ENCODE results near the gene NRDC. TPM values are rescaled to one million over a fixed set of nuclear protein-coding genes. Genes with fewer than 3 reads are reported as not detected.

NRDC gene
- total and polyA plus RNA-seq, 9 of the 15 experiments (the other 6 are each of a cell fraction or from before 2014, with no cell fraction given): 102 to 371 (median 201) TPM

DNA sequence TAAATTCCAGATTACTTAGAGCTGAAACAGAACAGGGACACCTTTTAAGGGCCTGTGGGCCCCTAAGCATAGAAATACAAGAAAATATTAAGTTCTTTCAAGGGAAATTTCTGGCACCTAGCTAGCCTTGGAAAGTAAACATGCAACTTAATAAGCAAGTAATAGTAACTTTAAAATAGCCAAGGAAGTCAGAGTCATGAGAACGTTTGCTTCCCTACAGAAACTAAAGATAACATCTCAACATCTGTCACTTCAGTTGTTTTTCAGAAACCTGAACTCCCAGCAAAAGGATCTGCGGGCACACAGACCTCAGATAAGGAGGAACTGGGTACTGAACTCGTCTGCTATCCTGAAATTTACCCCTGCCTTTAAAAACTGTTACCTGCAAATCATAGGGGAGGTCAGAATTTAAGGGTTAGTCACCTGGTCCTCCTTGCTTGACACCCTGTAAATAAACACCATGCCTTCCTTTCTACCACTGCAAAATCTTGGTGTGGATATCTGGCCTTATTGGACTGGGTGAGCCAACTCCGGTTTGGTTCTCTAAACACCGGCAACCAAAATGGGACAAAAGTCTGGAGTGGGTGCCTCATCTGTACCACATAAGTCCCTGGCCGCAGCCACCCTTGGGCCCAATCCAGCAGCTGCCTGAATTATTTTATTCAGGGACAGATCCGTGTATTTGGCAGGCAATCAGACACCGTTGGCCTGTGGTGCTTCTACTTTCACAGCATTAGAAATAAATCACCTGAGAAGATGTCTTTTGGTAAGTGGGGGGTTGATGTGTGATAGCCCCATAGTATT, 27.9 kb downstream of the NRDC start (continued):
- peak; percentile 89 for TF ChIP-seq MEIS2 (IDR thresholded peaks at IDR 0.05; ENCODE audit: partially characterized antibody)
- TF ChIP-seq NFXL1 (CRISPR knock-in tag; IDR thresholded peaks at IDR 0.05): no peak
- TF ChIP-seq YY1 (IDR thresholded peaks at IDR 0.05; ENCODE audit: borderline replicate concordance in 1 of 3, control insufficient read depth in 1 of 3, extremely low read depth in 1 of 3, insufficient read depth in 3 of 3, insufficient read length in 1 of 3, insufficient replicate concordance in 2 of 3, low read depth in 1 of 3, low read length in 2 of 3): no peak
- peak; percentile 58; the same call in 1 of the 2 replicates for TF ChIP-seq SP1 (CRISPR knock-in tag; IDR thresholded peaks at IDR 0.05)
- TF ChIP-seq, protein P1, sequence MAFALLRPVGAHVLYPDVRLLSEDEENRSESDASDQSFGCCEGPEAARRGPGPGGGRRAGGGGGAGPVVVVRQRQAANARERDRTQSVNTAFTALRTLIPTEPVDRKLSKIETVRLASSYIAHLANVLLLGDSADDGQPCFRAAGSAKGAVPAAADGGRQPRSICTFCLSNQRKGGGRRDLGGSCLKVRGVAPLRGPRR (CRISPR knock-in tag; IDR thresholded peaks at IDR 0.05): no peak
- TF ChIP-seq MED1 (CRISPR knock-in tag; IDR thresholded peaks at IDR 0.05; ENCODE audit: borderline replicate concordance): no peak
- no peak for TF ChIP-seq SIN3A (IDR thresholded peaks at IDR 0.05; ENCODE audit: borderline replicate concordance in 2 of 2, control insufficient read depth in 1 of 2, low read depth in 2 of 2, low read length in 2 of 2)
- no peak for TF ChIP-seq ZNF316 (IDR thresholded peaks at IDR 0.05)
- TF ChIP-seq, protein P2, sequence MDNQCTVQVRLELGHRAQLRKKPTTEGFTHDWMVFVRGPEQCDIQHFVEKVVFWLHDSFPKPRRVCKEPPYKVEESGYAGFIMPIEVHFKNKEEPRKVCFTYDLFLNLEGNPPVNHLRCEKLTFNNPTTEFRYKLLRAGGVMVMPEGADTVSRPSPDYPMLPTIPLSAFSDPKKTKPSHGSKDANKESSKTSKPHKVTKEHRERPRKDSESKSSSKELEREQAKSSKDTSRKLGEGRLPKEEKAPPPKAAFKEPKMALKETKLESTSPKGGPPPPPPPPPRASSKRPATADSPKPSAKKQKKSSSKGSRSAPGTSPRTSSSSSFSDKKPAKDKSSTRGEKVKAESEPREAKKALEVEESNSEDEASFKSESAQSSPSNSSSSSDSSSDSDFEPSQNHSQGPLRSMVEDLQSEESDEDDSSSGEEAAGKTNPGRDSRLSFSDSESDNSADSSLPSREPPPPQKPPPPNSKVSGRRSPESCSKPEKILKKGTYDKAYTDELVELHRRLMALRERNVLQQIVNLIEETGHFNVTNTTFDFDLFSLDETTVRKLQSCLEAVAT (IDR thresholded peaks at IDR 0.05): peak in 1 of 2 experiments; percentile 68; a peak in 2 of 4 replicates
- TF ChIP-seq, protein P3, sequence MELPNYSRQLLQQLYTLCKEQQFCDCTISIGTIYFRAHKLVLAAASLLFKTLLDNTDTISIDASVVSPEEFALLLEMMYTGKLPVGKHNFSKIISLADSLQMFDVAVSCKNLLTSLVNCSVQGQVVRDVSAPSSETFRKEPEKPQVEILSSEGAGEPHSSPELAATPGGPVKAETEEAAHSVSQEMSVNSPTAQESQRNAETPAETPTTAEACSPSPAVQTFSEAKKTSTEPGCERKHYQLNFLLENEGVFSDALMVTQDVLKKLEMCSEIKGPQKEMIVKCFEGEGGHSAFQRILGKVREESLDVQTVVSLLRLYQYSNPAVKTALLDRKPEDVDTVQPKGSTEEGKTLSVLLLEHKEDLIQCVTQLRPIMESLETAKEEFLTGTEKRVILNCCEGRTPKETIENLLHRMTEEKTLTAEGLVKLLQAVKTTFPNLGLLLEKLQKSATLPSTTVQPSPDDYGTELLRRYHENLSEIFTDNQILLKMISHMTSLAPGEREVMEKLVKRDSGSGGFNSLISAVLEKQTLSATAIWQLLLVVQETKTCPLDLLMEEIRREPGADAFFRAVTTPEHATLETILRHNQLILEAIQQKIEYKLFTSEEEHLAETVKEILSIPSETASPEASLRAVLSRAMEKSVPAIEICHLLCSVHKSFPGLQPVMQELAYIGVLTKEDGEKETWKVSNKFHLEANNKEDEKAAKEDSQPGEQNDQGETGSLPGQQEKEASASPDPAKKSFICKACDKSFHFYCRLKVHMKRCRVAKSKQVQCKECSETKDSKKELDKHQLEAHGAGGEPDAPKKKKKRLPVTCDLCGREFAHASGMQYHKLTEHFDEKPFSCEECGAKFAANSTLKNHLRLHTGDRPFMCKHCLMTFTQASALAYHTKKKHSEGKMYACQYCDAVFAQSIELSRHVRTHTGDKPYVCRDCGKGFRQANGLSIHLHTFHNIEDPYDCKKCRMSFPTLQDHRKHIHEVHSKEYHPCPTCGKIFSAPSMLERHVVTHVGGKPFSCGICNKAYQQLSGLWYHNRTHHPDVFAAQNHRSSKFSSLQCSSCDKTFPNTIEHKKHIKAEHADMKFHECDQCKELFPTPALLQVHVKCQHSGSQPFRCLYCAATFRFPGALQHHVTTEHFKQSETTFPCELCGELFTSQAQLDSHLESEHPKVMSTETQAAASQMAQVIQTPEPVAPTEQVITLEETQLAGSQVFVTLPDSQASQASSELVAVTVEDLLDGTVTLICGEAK (IDR thresholded peaks at IDR 0.05): no peak
- TF ChIP-seq, protein P3 (CRISPR knock-in tag; IDR thresholded peaks at IDR 0.05): no peak
- TF ChIP-seq HDGF (IDR thresholded peaks at IDR 0.05): no peak
- TF ChIP-seq MTA1 (IDR thresholded peaks at IDR 0.05; ENCODE audit: borderline replicate concordance): peak; percentile 89
